Activated CD4-positive, alpha-beta T cell treated with anti-CD3 and anti-CD28 coated beads for 4 hours (primary cell): ENCODE data around the gene GRID2.

ENCODE experiments used
- DNase-seq, 2 donors: peaks; one replicate each; pipeline ENCODE4 v3.0.0-alpha.2; 2020

GRID2 gene

GRCh38 chr4:93776386-93777080, 1472.8 kb downstream of the GRID2 start:
- no peak for DNase-seq

DNA sequence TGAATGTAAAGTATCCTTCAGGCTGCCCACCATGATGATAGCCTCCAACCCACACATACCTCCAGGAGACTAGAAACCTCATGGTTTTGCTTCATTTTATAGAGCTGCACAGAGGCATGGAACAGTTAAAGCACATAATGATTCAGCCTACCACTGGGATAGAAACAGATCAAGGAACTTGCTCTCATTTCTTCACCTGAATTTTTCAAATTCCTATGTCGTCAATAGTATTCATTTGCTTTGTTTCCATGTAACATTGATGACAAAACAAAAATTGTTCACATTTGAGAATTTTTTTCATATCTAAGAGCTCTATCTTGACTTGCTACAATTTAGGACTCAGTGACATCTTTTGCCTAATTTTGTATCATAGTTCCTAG, 1473.3 kb downstream of the GRID2 start:
- no peak for DNase-seq

GRCh38 chr4:93779228-93779627, 1475.5 kb downstream of the GRID2 start:
- no peak for DNase-seq

- no peak for DNase-seq
Observed at GRCh38 chr4:93780080-93780479, 1476.3 kb downstream of the GRID2 start.

DNA sequence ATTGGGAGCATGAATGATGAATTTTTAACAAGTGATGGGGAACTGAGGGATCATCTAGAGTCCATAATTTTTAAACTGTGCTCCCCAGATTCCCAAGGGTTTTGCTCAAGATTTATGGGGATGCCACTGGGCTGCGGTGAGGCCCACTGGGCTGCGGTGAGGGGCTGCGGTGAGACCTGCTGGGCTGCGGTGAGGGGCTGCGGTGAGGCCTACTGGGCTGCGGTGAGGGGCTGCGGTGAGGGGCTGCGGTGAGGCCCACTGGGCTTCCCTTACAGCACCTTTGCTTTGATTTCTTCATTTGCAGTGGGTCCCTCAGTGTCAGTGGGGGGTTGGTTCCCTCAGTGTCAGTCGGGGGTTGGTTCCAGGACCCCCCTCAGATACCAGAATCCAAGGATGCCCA, 1477.4 kb downstream of the GRID2 start:
- no peak for DNase-seq

DNA sequence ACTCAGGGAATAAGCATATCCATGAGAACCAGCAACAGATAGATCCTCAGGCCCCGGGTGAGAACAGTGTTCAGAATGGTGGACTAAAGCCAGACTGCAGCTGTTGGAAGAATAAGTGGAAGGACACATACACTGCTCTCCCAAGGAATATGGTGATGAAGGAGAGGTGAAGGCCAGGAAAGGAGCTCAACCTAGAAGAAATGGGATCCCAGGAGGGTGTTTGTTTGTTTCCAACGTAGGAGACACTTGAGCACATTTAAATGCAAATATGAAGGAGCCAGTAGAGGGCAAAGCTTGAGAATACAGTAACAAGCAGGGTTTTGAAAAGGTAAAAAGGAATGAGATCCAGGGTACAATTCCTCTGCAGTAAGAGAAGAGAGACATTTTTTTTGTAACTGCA, 1482.4 kb downstream of the GRID2 start:
- DNase-seq, result no peak

GRCh38 chr4:93788712-93789111, 1484.9 kb downstream of the GRID2 start:
- DNase-seq, result no peak

DNA sequence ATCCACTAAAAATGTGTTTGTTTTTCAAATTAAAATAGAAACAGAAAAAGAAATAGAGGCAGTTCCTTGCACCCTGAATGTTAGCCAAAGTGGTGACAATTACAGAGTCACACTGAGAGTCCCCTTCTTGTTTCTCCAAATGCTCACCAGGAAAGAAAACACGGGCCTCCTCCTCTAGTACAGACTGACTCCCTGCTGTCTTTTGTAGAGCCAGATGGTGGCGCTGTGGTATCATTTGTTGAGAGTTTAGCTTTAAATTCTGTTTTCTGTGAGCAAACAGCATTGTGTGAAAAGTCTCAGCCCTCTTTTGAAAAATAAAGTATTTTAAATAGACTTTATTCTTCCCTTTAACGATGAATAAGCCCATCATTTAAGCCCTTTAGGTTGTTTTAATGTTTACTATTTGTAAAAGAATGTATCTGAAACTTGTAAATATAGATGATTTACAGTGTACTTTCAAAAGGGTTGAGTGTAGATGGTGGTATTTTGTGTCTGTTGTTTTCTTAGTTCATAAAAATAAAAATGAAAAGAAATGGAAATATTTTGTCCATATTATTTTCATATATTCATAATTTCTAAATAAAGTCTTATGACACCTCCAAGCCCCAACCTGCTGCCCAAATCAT, 1487.9 kb downstream of the GRID2 start:
- no peak for DNase-seq

DNA sequence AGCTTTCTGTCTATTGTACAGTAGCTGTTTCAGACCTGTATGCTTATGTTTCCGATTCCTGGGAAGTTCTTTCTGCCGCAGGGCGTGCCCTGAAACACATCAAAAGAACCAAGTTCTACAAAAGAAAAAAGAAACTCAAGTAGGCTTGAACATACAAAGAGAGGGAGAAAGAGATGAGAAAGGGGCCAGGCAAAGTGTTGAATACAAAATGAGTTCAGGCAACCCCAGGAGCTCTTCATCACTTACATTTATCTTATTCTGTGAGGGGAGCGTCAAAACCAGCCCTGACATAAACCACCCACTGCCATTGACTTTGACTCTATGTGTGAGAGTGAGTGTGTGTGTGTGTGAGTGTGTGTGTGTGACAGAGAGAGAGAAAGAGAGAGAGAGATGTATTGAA, 1498.3 kb downstream of the GRID2 start:
- no peak for DNase-seq

DNA sequence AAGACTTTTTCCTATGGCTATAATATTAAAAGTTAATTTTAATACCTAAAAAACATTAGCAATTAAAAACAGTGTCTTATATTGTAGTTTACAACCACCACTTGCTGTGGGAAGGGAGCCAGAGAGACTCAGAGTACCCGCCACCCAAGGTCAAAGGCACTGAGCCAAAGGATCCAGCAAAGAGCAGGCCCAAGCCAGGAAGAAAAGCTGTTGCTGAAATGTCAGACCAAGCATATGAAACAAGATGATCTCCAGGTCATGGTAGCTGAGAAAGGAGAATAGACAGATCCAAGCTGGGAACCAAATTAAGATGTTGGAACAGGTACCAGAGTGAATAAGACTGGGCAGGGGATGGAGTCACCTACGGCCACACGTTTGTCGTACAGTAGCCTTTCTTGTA, 1506.0 kb downstream of the GRID2 start:
- DNase-seq, result no peak

DNA sequence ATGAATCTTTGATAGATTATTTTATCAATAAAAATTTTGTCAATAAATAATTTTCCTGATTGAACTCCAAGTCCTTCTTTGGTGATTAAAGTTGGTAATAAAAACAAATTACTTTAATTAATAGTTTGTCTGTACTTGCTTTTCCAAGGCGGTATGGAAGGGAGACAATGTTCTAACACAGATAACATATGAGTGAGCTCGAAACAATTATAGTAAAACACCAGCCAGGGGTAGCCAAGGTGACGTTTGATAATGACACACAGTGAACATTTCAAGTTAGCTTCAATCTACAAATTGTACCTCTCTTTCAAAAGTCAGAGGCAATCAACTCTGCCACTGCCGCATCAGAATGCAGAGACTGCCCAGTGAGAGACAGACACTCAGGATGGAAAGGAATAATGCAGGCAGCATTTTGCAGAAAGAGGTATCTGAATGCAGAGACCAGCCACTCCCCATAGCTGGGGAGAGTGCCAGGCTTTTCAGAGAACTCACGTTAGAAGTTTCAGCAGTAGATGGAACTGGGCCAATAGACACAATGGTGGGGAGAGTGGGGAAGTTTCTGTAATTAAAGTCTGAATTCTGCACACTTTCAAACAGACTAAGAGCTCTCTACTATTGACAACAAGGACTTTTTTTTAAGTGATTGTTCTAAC, 1506.7 kb downstream of the GRID2 start:
- DNase-seq, result no peak

DNA sequence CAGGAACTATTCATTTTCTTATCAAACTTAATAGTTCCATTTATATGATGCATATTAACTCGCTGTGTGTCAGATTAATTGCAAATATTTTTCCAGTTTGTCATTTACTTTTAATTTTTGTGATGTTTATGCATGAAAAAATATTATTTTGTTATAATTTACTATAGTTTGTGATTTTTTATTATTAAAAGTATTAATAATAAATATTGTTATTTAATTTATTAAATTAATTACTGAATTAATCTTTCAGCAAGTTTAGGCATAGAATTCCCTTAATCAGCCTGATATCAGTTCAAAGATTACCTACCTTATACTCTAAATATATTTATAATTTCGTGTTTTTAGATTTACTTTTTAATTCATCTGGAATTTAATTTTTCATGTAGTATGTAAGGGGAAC, 1509.3 kb downstream of the GRID2 start:
- no peak for DNase-seq

DNA sequence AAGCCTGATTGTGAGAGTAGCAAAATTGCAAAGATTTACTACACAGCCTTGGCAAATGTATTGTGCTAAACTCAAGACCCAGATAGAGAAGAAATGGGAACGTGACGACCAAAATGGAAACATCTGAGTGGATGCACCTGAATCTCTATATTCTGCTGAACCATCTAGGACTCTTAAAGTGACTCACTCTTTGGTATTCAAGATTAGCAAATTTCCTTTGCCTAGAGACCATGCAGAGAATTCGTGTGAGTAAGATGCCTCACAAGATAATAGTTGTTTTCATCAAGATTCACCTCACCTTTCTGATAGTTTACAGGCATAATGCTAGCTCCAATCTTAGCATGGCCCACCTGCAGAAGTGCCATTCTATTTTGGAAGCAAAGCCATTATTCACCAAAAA, 1510.4 kb downstream of the GRID2 start:
- no peak for DNase-seq

- no peak for DNase-seq
Observed at GRCh38 chr4:93814722-93815121, 1511.0 kb downstream of the GRID2 start.
